Neural cell (in vitro differentiated cells): ENCODE data around the gene GPAM. TPM values are rescaled to one million over a fixed set of nuclear protein-coding genes. Genes with fewer than 3 reads are reported as not detected.

ENCODE experiments used
- H2AFZ ChIP-seq: fragments of 200-600, 300-800 bp; sonication (generic), shearing (Covaris generic); 2 replicates; pipeline ENCODE4 v1.6.0; 2014; ENCODE audit warnings: low read depth, mild to moderate bottlenecking, antibody characterized with exemption, low read length, moderate library complexity
- H3F3A ChIP-seq: fragments of 200-600 bp; shearing (Covaris generic); 2 replicates; pipeline ENCODE4 v1.6.1; 2016; ENCODE audit warnings: mild to moderate bottlenecking, moderate library complexity, mixed read lengths, antibody characterized with exemption, low read length; ENCODE audit not compliant: insufficient read depth, poor library complexity, severe bottlenecking
- H3K27ac ChIP-seq: fragments of 200-600, 300-800 bp; sonication (generic), shearing (Covaris generic); 2 replicates; pipeline ENCODE4 v1.5.1; 2014; ENCODE audit warnings: mild to moderate bottlenecking, low read length, moderate library complexity
- H3K27me3 ChIP-seq: fragments of 300-800, 200-600 bp; sonication (generic), shearing (Covaris generic); 2 replicates; pipeline ENCODE4 v1.6.0; 2014; ENCODE audit warnings: mild to moderate bottlenecking, low read depth, low read length, moderate library complexity; ENCODE audit not compliant: insufficient read depth
- H3K36me3 ChIP-seq: fragments of 300-800, 200-600 bp; sonication (generic), shearing (Covaris generic); 2 replicates; pipeline ENCODE4 v1.5.1; 2014; ENCODE audit warnings: mild to moderate bottlenecking, antibody characterized with exemption, low read length, moderate library complexity; ENCODE audit not compliant: insufficient read depth
- H3K4me2 ChIP-seq: fragments of 300-800, 200-600 bp; sonication (generic), shearing (Covaris generic); 2 replicates; pipeline ENCODE4 v1.6.0; 2014; ENCODE audit warnings: mild to moderate bottlenecking, low read length
- H3K4me3 ChIP-seq: fragments of 300-800, 200-600 bp; sonication (generic), shearing (Covaris generic); 2 replicates; pipeline ENCODE4 v1.5.1; 2014; ENCODE audit warnings: mild to moderate bottlenecking, low read length, moderate library complexity
- H3K79me2 ChIP-seq: fragments of 200-600 bp; shearing (Covaris generic); replicated peaks from 2 replicates; pipeline ENCODE4 v1.6.0; 2014; ENCODE audit warnings: mild to moderate bottlenecking, low read length, moderate library complexity; ENCODE audit not compliant: insufficient read depth
- H3K9ac ChIP-seq: fragments of 300-800, 200-600 bp; sonication (generic), shearing (Covaris generic); 2 replicates; pipeline ENCODE4 v1.6.1; 2016; ENCODE audit warnings: mild to moderate bottlenecking, low read length, mixed read lengths
- H3K9me2 ChIP-seq: fragments of 200-600 bp; shearing (Covaris generic); 2 replicates; pipeline ENCODE4 v1.6.1; 2016; ENCODE audit warnings: mild to moderate bottlenecking, low read length, mixed read lengths; ENCODE audit not compliant: insufficient read depth
- H3K9me3 ChIP-seq: fragments of 200-600, 300-800 bp; sonication (generic), shearing (Covaris generic); 2 replicates; pipeline ENCODE4 v1.6.1; 2016; ENCODE audit warnings: mild to moderate bottlenecking, mixed run types, low read length, moderate library complexity, mixed read lengths
- H4K20me1 ChIP-seq: fragments of 200-600 bp; shearing (Covaris generic); 2 replicates; pipeline ENCODE4 v1.6.1; 2016; ENCODE audit warnings: mild to moderate bottlenecking, mixed run types; ENCODE audit not compliant: insufficient read depth
- CTCF ChIP-seq: fragments of 450-650 bp; IDR thresholded peaks from 2 replicates; pipeline ENCODE4 v1.5.1; 2014; ENCODE audit warnings: antibody characterized with exemption, mild to moderate bottlenecking, moderate library complexity; ENCODE audit not compliant: poor library complexity, severe bottlenecking
- EP300 ChIP-seq: fragments of 450-650 bp; conservative IDR thresholded peaks from 2 replicates; pipeline ENCODE4 v1.6.1; 2014; ENCODE audit warnings: antibody characterized with exemption, mild to moderate bottlenecking, moderate library complexity; ENCODE audit not compliant: poor library complexity, severe bottlenecking
- EZH2 ChIP-seq: fragments of 200-600, 300-800 bp; shearing (Covaris generic), sonication (generic); IDR thresholded peaks from 2 replicates; pipeline ENCODE4 v1.6.1; 2014; ENCODE audit warnings: antibody characterized with exemption, low read length, borderline replicate concordance, mild to moderate bottlenecking; ENCODE audit not compliant: insufficient read depth, poor library complexity, severe bottlenecking
- MXI1 ChIP-seq: fragments of 450-650 bp; conservative IDR thresholded peaks from 2 replicates; pipeline ENCODE4 v1.6.1; 2014; ENCODE audit warnings: antibody characterized with exemption, mild to moderate bottlenecking; ENCODE audit not compliant: poor library complexity, severe bottlenecking
- POLR2AphosphoS5 ChIP-seq: IDR thresholded peaks from 2 replicates; pipeline ENCODE4 v1.6.1; 2012
- RAD21 ChIP-seq: fragments of 450-650 bp; conservative IDR thresholded peaks from 2 replicates; pipeline ENCODE4 v1.6.1; 2014; ENCODE audit warnings: antibody characterized with exemption, mild to moderate bottlenecking, moderate library complexity
- SMC3 ChIP-seq: fragments of 450-650 bp; conservative IDR thresholded peaks from 2 replicates; pipeline ENCODE4 v1.6.1; 2014; ENCODE audit warnings: antibody characterized with exemption, mild to moderate bottlenecking, moderate library complexity; ENCODE audit not compliant: poor library complexity
- TAF1 ChIP-seq: IDR thresholded peaks from 2 replicates; pipeline ENCODE4 v1.6.1; 2012; ENCODE audit warnings: low read depth
- polyA plus RNA-seq: library from polyadenylated mRNA; depleted of rRNA; stranded (reverse); fragments of >200 nt; gene quantifications from 2 replicates; pipeline ENCODE4 v1.2.3, GENCODE V29; 2014
- TF ChIP-seq, protein P1 (sequence below): IDR thresholded peaks from 2 replicates; pipeline ENCODE4 v1.6.1; 2012; ENCODE audit warnings: borderline replicate concordance

GPAM gene
- polyA plus RNA-seq, 1 donor from 2014 or later: 17.3 TPM

GRCh38 chr10:112176543-112176942 lies 7.0 kb downstream of the GPAM start:
- Histone ChIP-seq H3K9me3 (no peaks in the 10 kb centered on the region), H3K4me3 (no peak overlapping the region), H3K9ac (no peak overlapping the region), H3K27me3 (no peaks in the 10 kb centered on the region), H3K79me2 (no peaks in the 10 kb centered on the region), H3K27ac (no peak overlapping the region), H4K20me1 (no peaks in the 10 kb centered on the region), H3K4me2 (no peak overlapping the region), H3F3A (no peaks in the 10 kb centered on the region), H2AFZ (no peak overlapping the region), H3K9me2 (no peaks in the 10 kb centered on the region), H3K36me3 (no peaks in the 10 kb centered on the region)
- no peak for TF ChIP-seq POLR2AphosphoS5
- TF ChIP-seq, protein P1, sequence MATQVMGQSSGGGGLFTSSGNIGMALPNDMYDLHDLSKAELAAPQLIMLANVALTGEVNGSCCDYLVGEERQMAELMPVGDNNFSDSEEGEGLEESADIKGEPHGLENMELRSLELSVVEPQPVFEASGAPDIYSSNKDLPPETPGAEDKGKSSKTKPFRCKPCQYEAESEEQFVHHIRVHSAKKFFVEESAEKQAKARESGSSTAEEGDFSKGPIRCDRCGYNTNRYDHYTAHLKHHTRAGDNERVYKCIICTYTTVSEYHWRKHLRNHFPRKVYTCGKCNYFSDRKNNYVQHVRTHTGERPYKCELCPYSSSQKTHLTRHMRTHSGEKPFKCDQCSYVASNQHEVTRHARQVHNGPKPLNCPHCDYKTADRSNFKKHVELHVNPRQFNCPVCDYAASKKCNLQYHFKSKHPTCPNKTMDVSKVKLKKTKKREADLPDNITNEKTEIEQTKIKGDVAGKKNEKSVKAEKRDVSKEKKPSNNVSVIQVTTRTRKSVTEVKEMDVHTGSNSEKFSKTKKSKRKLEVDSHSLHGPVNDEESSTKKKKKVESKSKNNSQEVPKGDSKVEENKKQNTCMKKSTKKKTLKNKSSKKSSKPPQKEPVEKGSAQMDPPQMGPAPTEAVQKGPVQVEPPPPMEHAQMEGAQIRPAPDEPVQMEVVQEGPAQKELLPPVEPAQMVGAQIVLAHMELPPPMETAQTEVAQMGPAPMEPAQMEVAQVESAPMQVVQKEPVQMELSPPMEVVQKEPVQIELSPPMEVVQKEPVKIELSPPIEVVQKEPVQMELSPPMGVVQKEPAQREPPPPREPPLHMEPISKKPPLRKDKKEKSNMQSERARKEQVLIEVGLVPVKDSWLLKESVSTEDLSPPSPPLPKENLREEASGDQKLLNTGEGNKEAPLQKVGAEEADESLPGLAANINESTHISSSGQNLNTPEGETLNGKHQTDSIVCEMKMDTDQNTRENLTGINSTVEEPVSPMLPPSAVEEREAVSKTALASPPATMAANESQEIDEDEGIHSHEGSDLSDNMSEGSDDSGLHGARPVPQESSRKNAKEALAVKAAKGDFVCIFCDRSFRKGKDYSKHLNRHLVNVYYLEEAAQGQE: no peak
- no peak for TF ChIP-seq EZH2
- TF ChIP-seq RAD21: no peak
- no peak for TF ChIP-seq TAF1
- no peak for TF ChIP-seq CTCF
- TF ChIP-seq EP300: no peak
- no peak for TF ChIP-seq MXI1
- TF ChIP-seq SMC3: no peak

GRCh38 chr10:112175409-112175808 lies 8.2 kb downstream of the GPAM start:
- Histone ChIP-seq H2AFZ (no peak overlapping the region), H3F3A (no peaks in the 10 kb centered on the region), H3K4me3 (no peak overlapping the region), H3K27ac (no peak overlapping the region), H3K4me2 (no peak overlapping the region), H3K36me3 (no peaks in the 10 kb centered on the region), H3K9me3 (no peaks in the 10 kb centered on the region), H3K79me2 (no peaks in the 10 kb centered on the region), H3K9ac (no peak overlapping the region), H4K20me1 (no peaks in the 10 kb centered on the region), H3K9me2 (no peaks in the 10 kb centered on the region), H3K27me3 (no peaks in the 10 kb centered on the region)
- TF ChIP-seq MXI1 (no peak), RAD21 (no peak), CTCF (no peak), EZH2 (no peak), SMC3 (no peak), EP300 (no peak), TAF1 (no peak), POLR2AphosphoS5 (no peak)
- TF ChIP-seq, protein P1: no peak
